ENCODE measurements around the gene RAB6B. TPM values are rescaled to one million over a fixed set of nuclear protein-coding genes. Genes with fewer than 3 reads are reported as not detected.

Gene RAB6B
- total RNA-seq, 1 experiment from 2014 or later, result 18.0 TPM

DNA sequence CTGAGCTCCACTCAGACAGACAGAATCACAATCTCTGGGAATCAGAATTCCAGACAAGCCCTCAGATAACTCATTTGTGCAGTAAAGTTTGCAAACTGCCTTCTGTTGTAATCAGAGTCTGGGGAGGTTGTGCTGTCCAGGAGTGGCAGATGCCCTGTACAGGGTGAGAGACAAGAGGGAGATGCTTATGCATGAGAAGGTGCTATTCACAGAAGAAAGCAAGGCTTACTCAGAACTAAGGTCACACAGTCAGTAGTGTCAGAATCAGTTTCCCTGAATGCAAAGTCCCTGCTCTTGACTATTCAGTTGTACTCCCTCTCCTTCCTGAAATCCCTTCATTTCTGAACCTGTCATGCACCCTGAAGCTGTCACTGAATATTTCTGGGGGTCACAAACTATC, 46.3 kb downstream of the RAB6B start:
- ATAC-seq, result no peak
- H3K27me3 Mint-ChIP-seq (ENCODE audit: low read depth), result no peaks in the 10 kb centered on the region
- no peak for DNase-seq (ENCODE audit: low spot score)
- no peaks in the 10 kb centered on the region for H3K36me3 Mint-ChIP-seq
- POLR2A ChIA-PET, result no interaction called here
- no peak overlapping the region for H3K4me3 Mint-ChIP-seq
- H3K27ac Mint-ChIP-seq, result no peak overlapping the region
- no peaks in the 10 kb centered on the region for H3K9me3 Mint-ChIP-seq
- no peak for TF ChIP-seq ZNF263 (CRISPR knock-in tag; IDR thresholded peaks at IDR 0.05; ENCODE audit: low read depth)
- TF ChIP-seq, protein P1, sequence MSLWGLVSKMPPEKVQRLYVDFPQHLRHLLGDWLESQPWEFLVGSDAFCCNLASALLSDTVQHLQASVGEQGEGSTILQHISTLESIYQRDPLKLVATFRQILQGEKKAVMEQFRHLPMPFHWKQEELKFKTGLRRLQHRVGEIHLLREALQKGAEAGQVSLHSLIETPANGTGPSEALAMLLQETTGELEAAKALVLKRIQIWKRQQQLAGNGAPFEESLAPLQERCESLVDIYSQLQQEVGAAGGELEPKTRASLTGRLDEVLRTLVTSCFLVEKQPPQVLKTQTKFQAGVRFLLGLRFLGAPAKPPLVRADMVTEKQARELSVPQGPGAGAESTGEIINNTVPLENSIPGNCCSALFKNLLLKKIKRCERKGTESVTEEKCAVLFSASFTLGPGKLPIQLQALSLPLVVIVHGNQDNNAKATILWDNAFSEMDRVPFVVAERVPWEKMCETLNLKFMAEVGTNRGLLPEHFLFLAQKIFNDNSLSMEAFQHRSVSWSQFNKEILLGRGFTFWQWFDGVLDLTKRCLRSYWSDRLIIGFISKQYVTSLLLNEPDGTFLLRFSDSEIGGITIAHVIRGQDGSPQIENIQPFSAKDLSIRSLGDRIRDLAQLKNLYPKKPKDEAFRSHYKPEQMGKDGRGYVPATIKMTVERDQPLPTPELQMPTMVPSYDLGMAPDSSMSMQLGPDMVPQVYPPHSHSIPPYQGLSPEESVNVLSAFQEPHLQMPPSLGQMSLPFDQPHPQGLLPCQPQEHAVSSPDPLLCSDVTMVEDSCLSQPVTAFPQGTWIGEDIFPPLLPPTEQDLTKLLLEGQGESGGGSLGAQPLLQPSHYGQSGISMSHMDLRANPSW (CRISPR knock-in tag; conservative IDR thresholded peaks at IDR 0.05; ENCODE audit: low read depth), result no peak
- no peak for TF ChIP-seq FOXJ3 (CRISPR knock-in tag; IDR thresholded peaks at IDR 0.05; ENCODE audit: borderline replicate concordance)
- TF ChIP-seq JAZF1 (CRISPR knock-in tag; IDR thresholded peaks at IDR 0.05), result no peak
- TF ChIP-seq, protein P2, sequence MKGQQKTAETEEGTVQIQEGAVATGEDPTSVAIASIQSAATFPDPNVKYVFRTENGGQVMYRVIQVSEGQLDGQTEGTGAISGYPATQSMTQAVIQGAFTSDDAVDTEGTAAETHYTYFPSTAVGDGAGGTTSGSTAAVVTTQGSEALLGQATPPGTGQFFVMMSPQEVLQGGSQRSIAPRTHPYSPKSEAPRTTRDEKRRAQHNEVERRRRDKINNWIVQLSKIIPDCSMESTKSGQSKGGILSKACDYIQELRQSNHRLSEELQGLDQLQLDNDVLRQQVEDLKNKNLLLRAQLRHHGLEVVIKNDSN (CRISPR knock-in tag; IDR thresholded peaks at IDR 0.05), result no peak
- no peak for TF ChIP-seq ATF1 (CRISPR knock-in tag; IDR thresholded peaks at IDR 0.05)
- TF ChIP-seq, protein P3, sequence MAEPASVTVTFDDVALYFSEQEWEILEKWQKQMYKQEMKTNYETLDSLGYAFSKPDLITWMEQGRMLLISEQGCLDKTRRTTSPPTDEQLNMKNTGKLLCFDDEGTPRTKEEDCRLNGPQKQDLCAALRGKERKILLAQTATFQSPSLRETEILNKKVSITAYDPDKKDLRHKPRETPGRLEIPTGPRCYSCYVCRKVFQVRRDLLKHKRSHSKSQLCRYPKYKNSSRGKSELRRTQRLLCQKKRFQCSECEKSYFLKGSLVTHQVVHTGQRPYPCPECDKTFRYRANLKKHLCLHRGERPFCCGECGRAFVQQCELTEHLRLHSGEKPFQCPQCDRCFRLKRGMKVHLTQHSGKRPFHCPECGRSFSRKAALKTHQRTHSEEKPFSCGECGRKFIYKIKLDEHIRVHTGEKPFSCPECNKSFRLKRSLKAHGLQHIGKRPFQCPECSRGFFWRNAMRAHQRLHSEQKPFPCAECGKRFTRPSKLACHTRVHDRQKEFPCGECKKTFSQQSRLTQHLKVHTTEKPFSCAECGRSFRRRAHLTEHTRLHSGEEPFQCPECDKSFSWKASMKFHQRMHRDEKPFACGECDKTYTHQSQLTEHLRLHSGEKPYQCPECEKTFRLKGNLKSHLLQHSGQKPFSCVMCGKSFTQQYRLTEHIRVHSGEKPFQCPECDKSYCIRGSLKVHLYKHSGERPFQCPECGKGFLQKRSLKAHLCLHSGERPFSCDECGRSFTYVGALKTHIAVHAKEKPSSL (CRISPR knock-in tag; conservative IDR thresholded peaks at IDR 0.05), result no peak
- TF ChIP-seq, protein P4, sequence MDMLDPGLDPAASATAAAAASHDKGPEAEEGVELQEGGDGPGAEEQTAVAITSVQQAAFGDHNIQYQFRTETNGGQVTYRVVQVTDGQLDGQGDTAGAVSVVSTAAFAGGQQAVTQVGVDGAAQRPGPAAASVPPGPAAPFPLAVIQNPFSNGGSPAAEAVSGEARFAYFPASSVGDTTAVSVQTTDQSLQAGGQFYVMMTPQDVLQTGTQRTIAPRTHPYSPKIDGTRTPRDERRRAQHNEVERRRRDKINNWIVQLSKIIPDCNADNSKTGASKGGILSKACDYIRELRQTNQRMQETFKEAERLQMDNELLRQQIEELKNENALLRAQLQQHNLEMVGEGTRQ (CRISPR knock-in tag; IDR thresholded peaks at IDR 0.05), result no peak
- CTCF ChIA-PET, result no interaction called here
- peaks cover 6% of the 10 kb centered on the region for H3K4me1 Mint-ChIP-seq

DNA sequence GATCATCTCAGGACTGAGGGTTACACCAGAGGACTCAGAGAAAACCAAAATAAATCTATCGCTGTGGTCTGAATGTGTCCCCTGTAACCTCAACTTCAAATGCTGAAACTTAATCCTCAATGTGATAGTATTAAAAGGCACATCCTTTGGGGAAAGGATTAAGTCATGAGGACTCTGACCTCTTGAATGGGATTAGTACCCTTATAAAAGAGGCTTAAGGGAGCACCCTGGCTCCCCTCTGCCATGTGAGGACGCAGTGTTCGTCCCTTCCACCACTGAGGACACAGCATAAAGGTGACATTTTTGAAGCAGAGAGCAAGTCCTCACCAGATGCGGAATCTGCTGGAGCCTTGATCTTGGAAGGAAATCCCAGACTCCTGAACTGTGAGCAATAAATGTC, 50.6 kb downstream of the RAB6B start:
- ChIA-PET CTCF (no interaction called here), POLR2A (no interaction called here)
- TF ChIP-seq KAT7 (CRISPR knock-in tag; IDR thresholded peaks at IDR 0.05; ENCODE audit: borderline replicate concordance) (no peak), ZNF219 (CRISPR knock-in tag; IDR thresholded peaks at IDR 0.05; ENCODE audit: borderline replicate concordance) (no peak), NR1H2 (CRISPR knock-in tag; IDR thresholded peaks at IDR 0.05) (no peak), OVOL2 (CRISPR knock-in tag; IDR thresholded peaks at IDR 0.05; ENCODE audit: borderline replicate concordance) (no peak), SMAD4 (CRISPR knock-in tag; IDR thresholded peaks at IDR 0.05) (no peak), HMGA2 (CRISPR knock-in tag; IDR thresholded peaks at IDR 0.05) (no peak)
- TF ChIP-seq, protein P5, sequence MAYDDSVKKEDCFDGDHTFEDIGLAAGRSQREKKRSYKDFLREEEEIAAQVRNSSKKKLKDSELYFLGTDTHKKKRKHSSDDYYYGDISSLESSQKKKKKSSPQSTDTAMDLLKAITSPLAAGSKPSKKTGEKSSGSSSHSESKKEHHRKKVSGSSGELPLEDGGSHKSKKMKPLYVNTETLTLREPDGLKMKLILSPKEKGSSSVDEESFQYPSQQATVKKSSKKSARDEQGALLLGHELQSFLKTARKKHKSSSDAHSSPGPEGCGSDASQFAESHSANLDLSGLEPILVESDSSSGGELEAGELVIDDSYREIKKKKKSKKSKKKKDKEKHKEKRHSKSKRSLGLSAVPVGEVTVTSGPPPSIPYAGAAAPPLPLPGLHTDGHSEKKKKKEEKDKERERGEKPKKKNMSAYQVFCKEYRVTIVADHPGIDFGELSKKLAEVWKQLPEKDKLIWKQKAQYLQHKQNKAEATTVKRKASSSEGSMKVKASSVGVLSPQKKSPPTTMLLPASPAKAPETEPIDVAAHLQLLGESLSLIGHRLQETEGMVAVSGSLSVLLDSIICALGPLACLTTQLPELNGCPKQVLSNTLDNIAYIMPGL (CRISPR knock-in tag; IDR thresholded peaks at IDR 0.05), result no peak
- TF ChIP-seq, protein P4 (CRISPR knock-in tag; IDR thresholded peaks at IDR 0.05), result no peak
- TF ChIP-seq, protein P6, sequence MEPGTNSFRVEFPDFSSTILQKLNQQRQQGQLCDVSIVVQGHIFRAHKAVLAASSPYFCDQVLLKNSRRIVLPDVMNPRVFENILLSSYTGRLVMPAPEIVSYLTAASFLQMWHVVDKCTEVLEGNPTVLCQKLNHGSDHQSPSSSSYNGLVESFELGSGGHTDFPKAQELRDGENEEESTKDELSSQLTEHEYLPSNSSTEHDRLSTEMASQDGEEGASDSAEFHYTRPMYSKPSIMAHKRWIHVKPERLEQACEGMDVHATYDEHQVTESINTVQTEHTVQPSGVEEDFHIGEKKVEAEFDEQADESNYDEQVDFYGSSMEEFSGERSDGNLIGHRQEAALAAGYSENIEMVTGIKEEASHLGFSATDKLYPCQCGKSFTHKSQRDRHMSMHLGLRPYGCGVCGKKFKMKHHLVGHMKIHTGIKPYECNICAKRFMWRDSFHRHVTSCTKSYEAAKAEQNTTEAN (CRISPR knock-in tag; IDR thresholded peaks at IDR 0.05), result no peak
- TF ChIP-seq, protein P7, sequence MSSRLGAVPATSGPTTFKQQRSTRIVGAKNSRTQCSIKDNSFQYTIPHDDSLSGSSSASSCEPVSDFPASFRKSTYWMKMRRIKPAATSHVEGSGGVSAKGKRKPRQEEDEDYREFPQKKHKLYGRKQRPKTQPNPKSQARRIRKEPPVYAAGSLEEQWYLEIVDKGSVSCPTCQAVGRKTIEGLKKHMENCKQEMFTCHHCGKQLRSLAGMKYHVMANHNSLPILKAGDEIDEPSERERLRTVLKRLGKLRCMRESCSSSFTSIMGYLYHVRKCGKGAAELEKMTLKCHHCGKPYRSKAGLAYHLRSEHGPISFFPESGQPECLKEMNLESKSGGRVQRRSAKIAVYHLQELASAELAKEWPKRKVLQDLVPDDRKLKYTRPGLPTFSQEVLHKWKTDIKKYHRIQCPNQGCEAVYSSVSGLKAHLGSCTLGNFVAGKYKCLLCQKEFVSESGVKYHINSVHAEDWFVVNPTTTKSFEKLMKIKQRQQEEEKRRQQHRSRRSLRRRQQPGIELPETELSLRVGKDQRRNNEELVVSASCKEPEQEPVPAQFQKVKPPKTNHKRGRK (CRISPR knock-in tag; IDR thresholded peaks at IDR 0.05; ENCODE audit: borderline replicate concordance), result no peak
- Mint-ChIP-seq H3K9me3 (no peaks in the 10 kb centered on the region), H3K27me3 (ENCODE audit: low read depth) (no peaks in the 10 kb centered on the region), H3K27ac (no peak overlapping the region), H3K4me1 (no peaks in the 10 kb centered on the region), H3K36me3 (no peaks in the 10 kb centered on the region), H3K4me3 (no peak overlapping the region)
- ATAC-seq (no peak), DNase-seq (ENCODE audit: low spot score) (no peak)
